Measurements from ENCODE around the gene WNT10A.

WNT10A gene

DNA sequence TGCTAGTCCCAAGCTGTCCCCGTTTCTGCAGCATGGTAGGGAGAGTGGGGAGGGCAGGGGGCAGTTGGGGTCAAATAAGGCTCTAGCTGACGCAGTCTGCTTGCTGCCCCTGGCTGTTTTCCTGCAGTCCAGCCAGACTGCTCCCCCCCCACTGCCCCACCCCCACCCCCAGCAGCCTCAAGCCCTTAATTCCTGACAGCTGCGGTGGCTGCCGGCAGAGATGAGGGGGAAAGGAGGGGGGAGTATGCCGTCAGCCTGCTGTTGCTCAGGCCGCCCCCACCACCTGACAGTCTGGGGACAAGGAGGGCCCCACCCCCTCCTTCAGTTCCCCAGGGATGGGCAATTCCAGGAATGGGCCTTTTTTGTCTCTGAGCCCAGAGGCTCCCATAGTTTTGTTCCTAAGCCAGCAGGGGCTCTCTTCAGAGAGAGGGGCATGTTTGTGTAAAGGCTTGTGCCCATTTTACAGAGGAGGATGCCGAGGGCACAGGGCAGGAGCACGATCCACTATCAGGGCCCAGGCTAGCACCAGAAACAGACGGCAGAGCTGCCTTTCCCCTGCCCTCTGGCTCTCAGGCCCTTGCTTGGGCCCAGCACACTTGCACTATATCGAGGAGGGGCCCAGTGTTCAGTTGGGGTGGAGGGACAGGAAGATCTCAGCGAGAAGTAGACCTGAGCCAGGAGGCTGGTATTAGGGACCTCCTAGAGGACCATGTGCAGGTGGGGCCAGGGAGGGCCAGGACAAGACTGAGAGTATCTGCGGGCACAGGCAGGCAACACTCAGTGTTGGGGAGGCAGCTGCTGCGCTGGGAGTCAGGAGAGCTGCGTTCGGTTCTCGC lies 1.5 kb upstream of the WNT10A start:
- no peak for DNase-seq

- DNase-seq: no peak
These were observed 913 bp upstream of the WNT10A start for GRCh38 chr2:218879776-218880101.

DNA sequence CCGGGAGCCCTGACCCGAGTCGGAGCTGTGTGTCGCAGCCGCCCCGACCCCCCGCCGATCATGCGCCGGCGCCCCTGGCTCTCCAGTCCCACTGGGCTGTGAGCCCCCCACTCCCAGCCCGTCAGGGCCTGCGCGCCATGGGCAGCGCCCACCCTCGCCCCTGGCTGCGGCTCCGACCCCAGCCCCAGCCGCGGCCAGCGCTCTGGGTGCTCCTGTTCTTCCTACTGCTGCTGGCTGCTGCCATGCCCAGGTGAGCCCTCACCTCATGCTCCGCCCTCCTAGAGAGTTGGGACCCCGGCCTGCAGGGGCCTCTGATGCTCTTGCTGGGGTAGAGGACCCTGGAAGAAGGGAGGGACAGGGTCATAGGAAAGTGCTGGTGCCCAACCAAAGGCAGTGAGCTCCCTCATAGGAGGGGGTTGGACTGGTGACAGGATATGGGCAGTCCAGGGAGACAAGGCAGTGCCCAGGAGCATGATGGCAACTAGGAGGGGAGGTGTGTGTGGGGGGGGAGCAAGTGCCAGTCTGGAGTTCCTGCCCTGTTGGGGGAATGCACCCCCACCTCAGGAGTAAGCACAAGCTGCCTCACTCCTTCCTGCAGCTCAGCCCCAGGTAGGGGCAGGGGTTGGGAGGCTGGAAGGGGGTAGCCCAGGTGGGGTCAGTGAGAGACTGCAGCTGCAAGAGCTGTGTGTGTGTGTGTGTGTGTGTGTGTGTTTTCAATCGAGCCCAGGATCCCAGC lies 375 bp downstream of the WNT10A start:
- DNase-seq: no peak

- DNase-seq: no peak
These were observed 1.2 kb downstream of the WNT10A start for GRCh38 chr2:218881744-218882460.

DNA sequence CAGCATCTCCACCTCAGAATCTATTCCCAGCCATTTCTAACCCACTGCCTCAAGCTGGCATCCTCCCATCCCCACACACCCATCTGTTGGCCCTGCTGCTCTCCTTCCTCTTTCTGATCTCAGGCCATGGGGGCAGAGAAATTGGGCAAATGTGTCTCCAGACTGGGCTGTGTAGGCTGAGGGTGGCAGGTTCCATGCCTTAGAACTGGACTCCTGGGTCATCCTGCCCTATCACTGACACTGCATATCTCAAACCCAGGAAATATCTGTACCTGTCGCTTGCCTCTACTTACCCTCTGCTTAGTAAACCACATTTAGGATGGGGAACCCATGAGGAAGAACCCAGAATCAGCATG lies 1.8 kb downstream of the WNT10A start:
- no peak for DNase-seq

DNA sequence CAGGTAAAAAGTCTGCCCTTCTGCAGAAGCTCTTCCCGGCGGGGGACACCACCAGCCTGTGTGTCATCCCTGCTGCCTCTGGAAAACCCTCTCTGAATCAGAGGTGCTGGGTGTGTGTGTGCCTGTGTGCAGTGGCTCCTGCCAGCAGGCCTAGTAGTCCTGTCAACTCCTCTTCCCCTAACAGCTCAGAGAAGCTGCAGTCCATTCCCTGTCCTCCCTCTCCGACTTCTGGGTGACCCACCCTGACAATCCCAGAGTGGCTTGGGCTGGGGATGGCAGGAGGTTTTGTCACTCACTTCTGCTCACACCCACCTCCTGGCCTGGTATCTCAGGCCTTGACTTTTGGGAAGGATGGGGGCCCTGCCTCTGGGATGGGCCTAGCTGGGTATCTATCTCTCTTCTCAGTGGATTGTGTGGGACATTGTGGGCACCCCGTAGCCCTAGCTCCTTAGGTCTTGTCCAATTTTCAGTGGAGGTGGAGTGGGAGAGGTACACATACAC lies 2.3 kb downstream of the WNT10A start:
- DNase-seq: no peak

- DNase-seq: no peak
These were observed 3.1 kb downstream of the WNT10A start for GRCh38 chr2:218883491-218884490.

- DNase-seq: no peak
These were observed 3.9 kb downstream of the WNT10A start for GRCh38 chr2:218884519-218884918.

DNA sequence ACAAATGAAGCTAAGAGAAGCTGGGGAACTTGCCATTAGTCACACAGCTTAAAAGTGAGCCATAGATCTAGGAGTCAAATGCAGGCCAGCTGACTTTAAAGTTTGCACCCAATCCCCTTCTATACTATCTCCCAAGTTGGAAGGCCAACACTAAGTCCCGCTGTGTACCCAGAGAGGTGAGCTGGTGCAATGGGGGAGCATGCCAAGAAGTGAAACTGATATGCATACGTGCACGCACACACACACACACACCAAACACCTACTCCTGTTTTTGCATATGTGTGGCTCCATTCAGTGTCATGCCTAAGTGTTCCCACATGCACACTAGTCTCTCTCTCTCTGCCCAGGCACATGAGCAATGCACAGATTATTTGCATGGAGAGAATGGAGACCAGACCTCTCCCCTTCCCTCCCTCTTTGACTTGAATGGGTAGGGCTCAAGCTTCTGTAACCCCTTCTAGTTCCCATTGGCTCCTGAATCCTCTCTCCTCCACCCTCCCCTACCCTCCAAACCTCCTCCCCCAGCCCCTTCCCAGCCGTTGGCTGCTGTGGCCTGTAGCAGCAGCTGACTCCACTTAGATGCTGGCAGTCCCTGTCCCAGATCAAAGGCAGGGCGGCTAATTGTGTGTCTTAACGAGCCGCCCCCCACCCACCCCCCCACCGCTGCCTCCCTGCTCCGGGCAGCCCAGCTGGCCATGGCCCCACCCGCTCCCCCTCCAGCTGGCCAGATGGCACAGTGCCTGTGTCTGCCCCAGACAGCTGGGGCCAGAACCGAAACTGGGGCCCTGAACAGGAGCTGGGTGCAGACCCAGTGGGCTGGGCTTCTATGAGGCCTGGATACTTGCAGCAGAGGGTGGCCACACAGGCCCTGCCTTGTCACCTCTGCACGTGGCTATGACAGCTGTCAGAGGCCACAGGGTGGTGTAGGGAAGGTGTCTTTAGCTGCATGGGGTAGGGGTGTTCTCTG lies 5.6 kb downstream of the WNT10A start:
- DNase-seq: no peak

DNA sequence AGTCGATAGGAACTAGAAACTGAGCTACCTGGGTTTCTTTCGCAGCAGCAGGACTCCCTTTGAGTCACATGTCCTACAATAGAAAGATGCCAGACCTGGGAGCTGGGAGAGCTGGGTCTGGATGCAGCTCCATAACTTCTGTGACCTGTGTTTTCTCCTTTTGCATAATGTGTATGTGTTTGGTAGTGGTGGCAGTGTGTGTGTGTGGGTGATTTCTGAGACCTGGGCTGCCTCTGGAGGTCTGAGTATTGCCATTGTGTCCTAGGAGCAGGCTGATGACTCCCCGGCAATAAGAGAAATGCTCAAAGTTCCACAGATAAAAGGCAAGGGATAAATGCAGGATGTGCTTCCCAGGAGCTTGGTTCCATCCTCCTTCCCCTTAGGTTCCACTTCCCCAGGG lies 6.4 kb downstream of the WNT10A start:
- no peak for DNase-seq

DNA sequence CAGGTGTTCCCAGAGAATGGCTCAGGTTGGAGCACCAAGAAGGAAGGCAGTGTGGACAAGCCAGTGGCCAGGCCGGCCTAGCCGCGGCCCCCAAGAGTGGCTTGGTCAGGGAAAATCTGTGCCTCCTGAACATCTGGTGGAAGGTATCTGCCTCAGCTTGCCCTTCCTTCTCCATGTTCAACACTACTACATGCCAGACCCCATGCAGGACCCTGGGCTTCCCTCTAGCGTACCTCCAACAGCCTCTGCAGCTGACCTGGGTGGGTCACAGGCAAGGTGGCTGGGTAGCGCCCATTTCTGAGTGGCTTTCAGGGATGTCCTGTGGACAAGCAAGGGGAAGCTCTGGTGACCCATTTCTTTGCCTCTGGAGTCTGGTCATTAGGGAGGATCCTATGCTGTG lies 7.7 kb downstream of the WNT10A start:
- DNase-seq: no peak

DNA sequence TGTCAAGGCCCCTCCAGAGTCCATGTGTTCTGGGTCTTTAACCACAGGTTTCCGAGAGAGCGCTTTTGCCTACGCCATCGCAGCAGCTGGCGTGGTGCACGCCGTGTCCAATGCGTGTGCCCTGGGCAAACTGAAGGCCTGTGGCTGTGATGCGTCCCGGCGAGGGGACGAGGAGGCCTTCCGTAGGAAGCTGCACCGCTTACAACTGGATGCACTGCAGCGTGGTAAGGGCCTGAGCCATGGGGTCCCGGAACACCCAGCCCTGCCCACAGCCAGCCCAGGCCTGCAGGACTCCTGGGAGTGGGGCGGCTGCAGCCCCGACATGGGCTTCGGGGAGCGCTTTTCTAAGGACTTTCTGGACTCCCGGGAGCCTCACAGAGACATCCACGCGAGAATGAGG lies 9.3 kb downstream of the WNT10A start:
- no peak for DNase-seq

DNA sequence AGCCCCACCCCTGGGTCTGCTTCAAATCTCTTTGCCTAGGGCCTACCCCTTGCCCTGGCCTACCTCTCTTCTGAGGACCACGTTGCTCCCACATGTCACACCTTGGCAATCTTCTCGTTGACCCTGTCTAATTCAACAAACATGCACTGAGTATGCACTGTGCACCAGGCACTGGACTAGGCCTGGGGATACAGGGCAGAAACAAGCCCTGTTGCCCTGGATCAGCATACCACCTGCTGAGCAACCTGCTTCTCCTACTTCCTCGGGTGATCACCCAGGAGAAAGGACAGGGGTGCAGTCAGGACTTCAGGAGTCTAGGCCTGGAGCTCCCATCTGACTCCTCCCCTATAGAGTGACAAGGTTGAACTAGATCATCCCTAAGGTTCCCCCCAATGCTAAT lies 9.7 kb downstream of the WNT10A start:
- DNase-seq: no peak

- no peak for DNase-seq
These were observed 10.9 kb downstream of the WNT10A start for GRCh38 chr2:218891275-218892135.

- DNase-seq: peak; percentile 69
These were observed 12.2 kb downstream of the WNT10A start for GRCh38 chr2:218892693-218893348.

DNA sequence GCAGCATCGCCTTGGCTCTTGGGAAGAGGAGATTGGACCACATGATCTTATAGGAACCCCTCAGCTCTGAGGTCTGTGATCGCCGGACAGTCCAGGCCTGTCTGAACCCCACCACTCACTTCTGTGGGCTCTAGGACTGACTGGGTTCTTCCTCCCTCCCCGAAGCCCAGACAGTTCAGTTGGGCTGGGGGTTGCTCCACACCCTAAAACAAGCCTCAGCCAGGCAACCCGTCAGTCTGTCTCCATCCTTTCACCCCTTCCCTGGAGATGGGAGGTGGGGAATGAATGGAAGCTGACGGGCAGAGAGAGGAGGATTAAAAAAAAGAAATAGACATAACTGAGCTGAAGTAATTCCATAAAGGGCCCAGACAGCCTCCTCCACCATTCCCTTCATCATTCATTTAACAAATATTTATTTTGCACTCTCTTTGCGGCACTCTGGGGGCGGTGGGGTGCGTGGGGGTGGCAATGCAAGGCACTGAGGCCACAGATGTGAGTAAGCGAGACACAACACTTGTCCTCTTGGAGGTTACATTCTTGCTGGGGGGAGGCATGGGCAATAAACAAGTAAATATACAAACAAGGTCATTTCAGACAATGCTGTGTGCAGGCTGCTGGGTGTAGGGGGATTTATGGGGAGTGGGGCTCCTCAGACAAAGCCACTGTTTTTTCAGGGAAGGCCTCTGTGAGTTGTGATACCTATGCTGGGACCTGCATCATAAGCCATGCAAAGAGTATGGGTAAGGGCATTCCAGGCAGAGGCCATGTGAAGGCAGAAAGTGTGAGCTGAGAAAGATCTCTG lies 12.9 kb downstream of the WNT10A start:
- DNase-seq: no peak

- no peak for DNase-seq
These were observed 13.7 kb downstream of the WNT10A start for GRCh38 chr2:218894151-218894879.

DNA sequence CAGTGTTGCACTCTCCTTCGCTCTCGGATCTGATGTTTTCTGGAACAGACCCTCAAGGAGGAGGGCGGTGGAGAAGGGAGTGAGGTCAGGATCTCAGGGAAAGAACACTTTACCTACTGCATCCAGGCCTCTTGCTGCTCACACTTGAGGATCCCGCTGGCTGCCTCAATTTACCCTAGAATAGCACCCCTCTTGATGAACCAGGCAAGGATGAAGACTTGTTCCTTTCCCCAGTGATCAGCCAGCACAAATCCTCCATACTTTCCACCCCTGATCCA lies 14.2 kb downstream of the WNT10A start:
- no peak for DNase-seq
